Measurements from ENCODE around the gene INTS15.

INTS15 gene

GRCh38 chr7:6652446-6653011 is 62.7 kb downstream of the INTS15 start:
- Mint-ChIP-seq H3K36me3 (ENCODE audit: insufficient read depth) (peaks cover 21% of the 10 kb centered on the region), H3K4me1 (no peaks in the 10 kb centered on the region), H3K27me3 (no peaks in the 10 kb centered on the region), H3K4me3 (no peak overlapping the region), H3K9me3 (no peaks in the 10 kb centered on the region), H3K27ac (ENCODE audit: low read depth) (no peak overlapping the region)
- DNase-seq (ENCODE audit: low spot score in 2 of 2) (no peak), ATAC-seq (replicated peaks; ENCODE audit: extremely low read depth, poor library complexity, severe bottlenecking) (no peak)

GRCh38 chr7:6653071-6654003 is 63.5 kb downstream of the INTS15 start:
- H3K27me3 Mint-ChIP-seq: no peaks in the 10 kb centered on the region
- no peaks in the 10 kb centered on the region for H3K4me1 Mint-ChIP-seq
- peaks cover 20% of the 10 kb centered on the region for H3K36me3 Mint-ChIP-seq (ENCODE audit: insufficient read depth)
- DNase-seq (ENCODE audit: low spot score in 2 of 2): no peak
- no peak for ATAC-seq (replicated peaks; ENCODE audit: extremely low read depth, poor library complexity, severe bottlenecking)
- no peak overlapping the region for H3K4me3 Mint-ChIP-seq
- H3K27ac Mint-ChIP-seq (ENCODE audit: low read depth): no peak overlapping the region
- H3K9me3 Mint-ChIP-seq: no peaks in the 10 kb centered on the region

GRCh38 chr7:6654113-6654841 is 64.5 kb downstream of the INTS15 start:
- H3K36me3 Mint-ChIP-seq (ENCODE audit: insufficient read depth): peaks cover 20% of the 10 kb centered on the region

GRCh38 chr7:6654842-6655610 is 65.2 kb downstream of the INTS15 start:
- Mint-ChIP-seq H3K4me1 (peaks cover 10% of the 10 kb centered on the region), H3K27me3 (no peaks in the 10 kb centered on the region), H3K9me3 (no peaks in the 10 kb centered on the region), H3K4me3 (no peak overlapping the region), H3K36me3 (ENCODE audit: insufficient read depth) (peaks cover 20% of the 10 kb centered on the region), H3K27ac (ENCODE audit: low read depth) (no peak overlapping the region)
- ATAC-seq (replicated peaks; ENCODE audit: extremely low read depth, poor library complexity, severe bottlenecking) (no peak), DNase-seq (ENCODE audit: low spot score in 2 of 2) (no peak)

More at GRCh38 chr7:6654113-6654841, 64.5 kb downstream of the INTS15 start:
- H3K27ac Mint-ChIP-seq (ENCODE audit: low read depth): no peak overlapping the region
- no peaks in the 10 kb centered on the region for H3K27me3 Mint-ChIP-seq
- H3K9me3 Mint-ChIP-seq: no peaks in the 10 kb centered on the region
- no peak overlapping the region for H3K4me3 Mint-ChIP-seq
- ATAC-seq (replicated peaks; ENCODE audit: extremely low read depth, poor library complexity, severe bottlenecking): no peak
- H3K4me1 Mint-ChIP-seq: peaks cover 8% of the 10 kb centered on the region
- no peak for DNase-seq (ENCODE audit: low spot score in 2 of 2)

GRCh38 chr7:6655636-6656385 is 66.0 kb downstream of the INTS15 start:
- H3K4me1 Mint-ChIP-seq: peaks cover 10% of the 10 kb centered on the region
- DNase-seq (ENCODE audit: low spot score in 2 of 2) (no peak), ATAC-seq (replicated peaks; ENCODE audit: extremely low read depth, poor library complexity, severe bottlenecking) (no peak)
- H3K27ac Mint-ChIP-seq (ENCODE audit: low read depth): no peak overlapping the region
- H3K36me3 Mint-ChIP-seq (ENCODE audit: insufficient read depth): peaks cover 18% of the 10 kb centered on the region
- no peak overlapping the region for H3K4me3 Mint-ChIP-seq
- no peaks in the 10 kb centered on the region for H3K9me3 Mint-ChIP-seq
- no peaks in the 10 kb centered on the region for H3K27me3 Mint-ChIP-seq

GRCh38 chr7:6656413-6656812 is 66.6 kb downstream of the INTS15 start:
- Mint-ChIP-seq H3K4me3 (no peak overlapping the region), H3K27me3 (no peaks in the 10 kb centered on the region), H3K27ac (ENCODE audit: low read depth) (no peak overlapping the region), H3K4me1 (peaks cover 10% of the 10 kb centered on the region), H3K36me3 (ENCODE audit: insufficient read depth) (peaks cover 14% of the 10 kb centered on the region), H3K9me3 (no peaks in the 10 kb centered on the region)
- DNase-seq (ENCODE audit: low spot score in 2 of 2): no peak
- ATAC-seq (replicated peaks; ENCODE audit: extremely low read depth, poor library complexity, severe bottlenecking): no peak

Measured in central memory CD8-positive, alpha-beta T cell (primary cell).